ENCODE results near the gene EEFSEC. TPM values are rescaled to one million over a fixed set of nuclear protein-coding genes. Genes with fewer than 3 reads are reported as not detected.

The EEFSEC gene
- total and polyA plus RNA-seq, 2 of the 8 experiments (the other 6 are each of a cell fraction or from before 2014, with no cell fraction given): 13.1 to 19.8 TPM

GRCh38 chr3:128322030-128323022 is 169.0 kb downstream of the EEFSEC start (continued):
- TF ChIP-seq KDM1A (IDR thresholded peaks at IDR 0.05; ENCODE audit: borderline replicate concordance, low read length) (no peak), TBP (IDR thresholded peaks at IDR 0.05; ENCODE audit: low read depth, low read length) (no peak), SIN3A (conservative IDR thresholded peaks at IDR 0.05 in 1 of 2, IDR thresholded peaks at IDR 0.05 in 1 of 2; ENCODE audit: low read depth in 1 of 2, low read length in 2 of 2) (no peak), TAF1 (IDR thresholded peaks at IDR 0.05; ENCODE audit: low read depth, low read length) (no peak), EGR1 (IDR thresholded peaks at IDR 0.05; ENCODE audit: borderline replicate concordance, low read depth, low read length) (no peak), HDAC2 (IDR thresholded peaks at IDR 0.05; ENCODE audit: borderline replicate concordance in 1 of 2, low read depth in 2 of 2, low read length in 2 of 2) (no peak), RAD21 (IDR thresholded peaks at IDR 0.05 in 1 of 2, conservative IDR thresholded peaks at IDR 0.05 in 1 of 2; ENCODE audit: low read depth in 2 of 2, low read length in 2 of 2) (peak; percentile 76 to 86), BACH1 (IDR thresholded peaks at IDR 0.05; ENCODE audit: low read length) (no peak), SIRT6 (IDR thresholded peaks at IDR 0.05; ENCODE audit: low read length) (no peak), TAF7 (optimal IDR thresholded peaks at IDR 0.05; ENCODE audit: borderline replicate concordance, low read depth, low read length) (no peak), CBX5 (IDR thresholded peaks at IDR 0.05; ENCODE audit: low read depth, low read length) (no peak), EZH2 (IDR thresholded peaks at IDR 0.05; ENCODE audit: low read depth, low read length, severe bottlenecking) (no peak), KDM4A (IDR thresholded peaks at IDR 0.05; ENCODE audit: low read depth, low read length, severe bottlenecking) (no peak), JUN (IDR thresholded peaks at IDR 0.05; ENCODE audit: low read depth, low read length) (no peak), SUZ12 (IDR thresholded peaks at IDR 0.05; ENCODE audit: low read length) (no peak), CTCF (IDR thresholded peaks at IDR 0.05; ENCODE audit: control extremely low read depth in 1 of 3, insufficient read depth in 1 of 3, low read depth in 1 of 3, low read length in 3 of 3) (peak in 2 of 3 experiments; percentile 89 to 90; a peak in 3 of 4 replicates), GABPA (IDR thresholded peaks at IDR 0.05; ENCODE audit: borderline replicate concordance, insufficient read depth, low read length) (peak; percentile 32; the same call in 1 of the 2 replicates)
